GM12878 (cell line): ENCODE measurements around the gene ASS1. TPM values are rescaled to one million over a fixed set of nuclear protein-coding genes. Genes with fewer than 3 reads are reported as not detected.

Experiments
- ATAC-seq: fragments of 200-7000 bp; cut with Tn5 transposase; 3 replicates; pipeline ENCODE4 v1.9.1; 2020; ENCODE audit warnings: mild to moderate bottlenecking, moderate library complexity
- BruUV-seq: library from RNA; stranded (reverse); fragments of 400-500 nt; replicated peaks from 2 replicates; lab custom pipeline; 2021; lab: Mats Ljungman, UMichigan
- CTCF ChIA-PET: fragments of 300-600 bp; sonication (Branson Sonifier 250); formaldehyde crosslinking; extraction: SDS; loops from one replicate; lab custom pipeline; 2021; ENCODE audit warnings: inconsistent platforms; lab: Yijun Ruan, JAX
- POLR2A ChIA-PET: fragments of 350-600 bp; formaldehyde crosslinking; extraction: SDS; loops from one replicate; lab custom pipeline; 2021; ENCODE audit warnings: inconsistent platforms; lab: Charles Lee
- RAD21 ChIA-PET: fragments of 300-600 bp; sonication (Branson Sonifier 250); formaldehyde crosslinking; loops from one replicate; lab custom pipeline; 2023; ENCODE audit warnings: antibody characterized with exemption; ENCODE audit not compliant: unreplicated experiment; lab: Charles Lee
- SMC1A ChIA-PET: fragments of 300-600 bp; sonication (Branson Sonifier 250); formaldehyde crosslinking; loops from one replicate; lab custom pipeline; 2023; ENCODE audit not compliant: unreplicated experiment, uncharacterized antibody; lab: Charles Lee
- DNase-seq: peaks from one replicate; pipeline ENCODE4 v3.0.0-alpha.2; 2011; ENCODE audit warnings: low read depth, low spot score
- FAIRE-seq: peaks from 3 replicates; lab custom pipeline; 2011; peaks lifted over from hg19 to GRCh38; lab: Jason Lieb, UNC
- H2AFZ ChIP-seq: 2 replicates; pipeline ENCODE4 v1.6.0; 2011; ENCODE audit warnings: low read depth, low read length, control low read depth; ENCODE audit not compliant: control insufficient read depth
- H3K27ac ChIP-seq: 2 replicates; pipeline ENCODE4 v1.5.1; 2011; ENCODE audit warnings: control low read depth; ENCODE audit not compliant: control insufficient read depth, insufficient read depth
- H3K27me3 ChIP-seq, 2 experiments: replicated peaks in 1 of 2; 2 replicates each; pipeline versions ENCODE4 v1.6.0 to v1.6.1; 2011; ENCODE audit warnings: low read length in 1 of 2; ENCODE audit not compliant: control insufficient read depth in 2 of 2, insufficient read depth in 2 of 2
- H3K36me3 ChIP-seq, 2 experiments: 2 replicates each; pipeline ENCODE4 v1.5.1; 2011; ENCODE audit warnings: low read length in 1 of 2; ENCODE audit not compliant: control insufficient read depth in 2 of 2, insufficient read depth in 2 of 2
- H3K4me1 ChIP-seq: 2 replicates; pipeline ENCODE4 v1.6.1; 2011; ENCODE audit warnings: mild to moderate bottlenecking, low read length, moderate library complexity, mixed read lengths; ENCODE audit not compliant: control insufficient read depth, insufficient read depth
- H3K4me2 ChIP-seq: 2 replicates; pipeline ENCODE4 v1.6.0; 2011; ENCODE audit warnings: control low read depth; ENCODE audit not compliant: control insufficient read depth, insufficient read depth
- H3K4me3 ChIP-seq: fragments of 200-600 bp; sonication (generic); 2 replicates; pipeline ENCODE4 v1.5.1; 2016
- H3K79me2 ChIP-seq: 2 replicates; pipeline ENCODE4 v1.6.0; 2011; ENCODE audit warnings: low read length; ENCODE audit not compliant: control insufficient read depth, insufficient read depth
- H3K9ac ChIP-seq: 2 replicates; pipeline ENCODE4 v1.8.0; 2011; ENCODE audit warnings: low read length, control low read depth, mixed read lengths; ENCODE audit not compliant: control insufficient read depth, insufficient read depth
- H3K9me3 ChIP-seq: replicated peaks from 3 replicates; pipeline ENCODE4 v1.5.1; 2011; ENCODE audit warnings: mild to moderate bottlenecking, low read length; ENCODE audit not compliant: control insufficient read depth, insufficient read depth
- H4K20me1 ChIP-seq: 2 replicates; pipeline ENCODE4 v1.6.0; 2011; ENCODE audit not compliant: control insufficient read depth, insufficient read depth
- BCLAF1 ChIP-seq: fragments of 450-650 bp; IDR thresholded peaks from 2 replicates; pipeline ENCODE4 v1.6.1; 2017; ENCODE audit warnings: antibody characterized with exemption, mild to moderate bottlenecking, moderate library complexity
- FOXK2 ChIP-seq: fragments of 450-650 bp; IDR thresholded peaks from 2 replicates; pipeline ENCODE4 v1.6.1; 2017; ENCODE audit warnings: mild to moderate bottlenecking, moderate library complexity
- PAX8 ChIP-seq: fragments of 450-650 bp; IDR thresholded peaks from 2 replicates; pipeline ENCODE4 v1.6.1; 2017; ENCODE audit warnings: mild to moderate bottlenecking, moderate library complexity
- SIX5 ChIP-seq: IDR thresholded peaks from 2 replicates; pipeline ENCODE4 v1.6.1; 2011; ENCODE audit warnings: mild to moderate bottlenecking, low read depth, low read length, moderate library complexity; ENCODE audit not compliant: severe bottlenecking
- ZSCAN29 ChIP-seq: fragments of 450-650 bp; IDR thresholded peaks from 2 replicates; pipeline ENCODE4 v1.6.1; 2017; ENCODE audit warnings: mild to moderate bottlenecking, moderate library complexity
- WGBS: methylation state at CpG from one replicate; pipeline ENCODE4 v1.1.6; 2016; ENCODE audit warnings: low lambda C conversion rate; ENCODE audit not compliant: insufficient replicate concordance, insufficient coverage; ENCODE audit errors: missing lambda C conversion rate; 5-methylcytosine and 5-hydroxymethylcytosine counted together
- in situ Hi-C: fragments of 300-500 bp; cut with MboI; formaldehyde crosslinking; loops from 9 replicates; pipeline ENCODE4 v1.14.3; 2018; ENCODE audit warnings: mixed read lengths
- intact Hi-C: fragments of 100-400 bp; cut with micrococcal nuclease; formaldehyde crosslinking; loops from one replicate; pipeline ENCODE4 v1.14.2; 2022; ENCODE audit not compliant: unreplicated experiment
- polyA plus RNA-seq, 11 experiments: library from polyadenylated mRNA; depleted of rRNA in 4 of 11; unstranded in 6 of 11; stranded (reverse) in 5 of 11; fragments of >200 nt; fragmentation: Nextera tagmentation in 4 of 11; fragmentation: Illumina TruSeq in 1 of 11; extraction: Ambion mirVana in 4 of 11; extraction: Trizol in 1 of 11; gene quantifications; 1 replicate in 1 of 11; 2 replicates in 10 of 11; pipeline versions ENCODE4 v1.2.1 to v1.2.3, GENCODE V29; 2011 to 2016; ENCODE audit warnings: inconsistent platforms in 2 of 11, missing spikeins in 2 of 11, low read depth in 1 of 11
- total RNA-seq, 4 experiments: library from RNA; depleted of rRNA in 3 of 4; stranded (reverse); fragments of >200 nt in 3 of 4; fragmentation: Illumina TruSeq in 1 of 4; extraction: Trizol in 1 of 4; gene quantifications; 2 replicates each; pipeline versions ENCODE4 v1.2.1 to v1.2.3, GENCODE V29; 2013 to 2021
- TF ChIP-seq, protein P1 (sequence below): fragments of 450-650 bp; IDR thresholded peaks from 2 replicates; pipeline ENCODE4 v1.6.1; 2017; ENCODE audit warnings: mild to moderate bottlenecking, moderate library complexity

The ASS1 gene
- total and polyA plus RNA-seq, 10 of the 15 experiments (the other 5 are each of a cell fraction or from before 2014, with no cell fraction given): 0.10 to 6.1 (median 0.28) TPM; not detected in 3

- no peak for TF ChIP-seq PAX8
Measured at GRCh38 chr9:130411566-130411915, 33.2 kb upstream of the ASS1 start (continued).

DNA sequence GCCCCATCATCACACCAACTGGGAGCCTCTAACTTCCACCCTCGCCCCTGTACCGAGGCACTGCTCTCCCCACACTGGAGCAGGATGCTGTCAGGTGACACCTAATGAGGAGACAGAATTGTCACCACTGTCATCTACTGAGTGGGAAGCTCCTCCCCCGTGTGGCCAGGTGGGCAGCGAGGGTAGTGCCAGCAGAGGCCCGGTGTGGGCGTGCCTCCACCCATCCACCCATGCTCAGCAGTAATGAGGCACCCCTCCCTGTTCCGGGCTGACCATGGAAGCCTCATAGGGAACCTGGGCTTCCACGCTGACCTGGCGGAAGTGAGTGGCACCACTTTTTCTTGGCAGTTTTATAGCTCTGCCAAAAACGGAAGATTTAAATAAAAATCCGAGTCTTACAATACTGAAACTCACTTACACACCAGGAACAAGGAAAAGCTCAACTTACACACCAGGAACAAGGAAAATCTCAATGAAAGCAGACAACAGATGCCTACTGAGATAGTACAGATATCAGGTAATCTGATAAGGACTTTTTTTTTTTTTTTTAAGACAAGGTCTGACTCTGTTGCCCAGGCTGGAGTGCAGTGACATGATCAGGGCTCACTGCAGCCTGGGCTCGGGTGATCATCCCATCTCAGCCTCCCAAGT lies 30.6 kb upstream of the ASS1 start:
- H2AFZ ChIP-seq: no peak overlapping the region
- no peaks in the 10 kb centered on the region for H4K20me1 ChIP-seq
- H3K27ac ChIP-seq: no peak overlapping the region
- 23% methylated on average over 12 of the region's 12 CpGs for WGBS
- H3K36me3 ChIP-seq: no peaks in the 10 kb centered on the region
- intact Hi-C loops (no loop called here), in situ Hi-C loops (no loop called here)
- H3K27me3 ChIP-seq: no peaks in the 10 kb centered on the region; a peak in 1 of 4 replicates
- H3K4me1 ChIP-seq: no peaks in the 10 kb centered on the region
- no peak for FAIRE-seq
- CTCF ChIA-PET: interaction anchor here (0.6 kb wide), 1 partner anchor 160 kb away, joined by 3 read pairs; no protein-coding TSS in a partner anchor
- H3K4me3 ChIP-seq: no peak overlapping the region
- no peaks in the 10 kb centered on the region for H3K79me2 ChIP-seq
- DNase-seq: no peak
- H3K9me3 ChIP-seq: no peaks in the 10 kb centered on the region
- SMC1A ChIA-PET: no interaction called here
- ATAC-seq: no peak
- POLR2A ChIA-PET: no interaction called here
- H3K4me2 ChIP-seq: no peak overlapping the region
- no peak for TF ChIP-seq FOXK2
- no peak overlapping the region for H3K9ac ChIP-seq
- RAD21 ChIA-PET: interaction anchor here (0.7 kb wide), 1 partner anchor 349 kb away, joined by 3 read pairs; no protein-coding TSS in a partner anchor
- BruUV-seq: no TSS peak

DNA sequence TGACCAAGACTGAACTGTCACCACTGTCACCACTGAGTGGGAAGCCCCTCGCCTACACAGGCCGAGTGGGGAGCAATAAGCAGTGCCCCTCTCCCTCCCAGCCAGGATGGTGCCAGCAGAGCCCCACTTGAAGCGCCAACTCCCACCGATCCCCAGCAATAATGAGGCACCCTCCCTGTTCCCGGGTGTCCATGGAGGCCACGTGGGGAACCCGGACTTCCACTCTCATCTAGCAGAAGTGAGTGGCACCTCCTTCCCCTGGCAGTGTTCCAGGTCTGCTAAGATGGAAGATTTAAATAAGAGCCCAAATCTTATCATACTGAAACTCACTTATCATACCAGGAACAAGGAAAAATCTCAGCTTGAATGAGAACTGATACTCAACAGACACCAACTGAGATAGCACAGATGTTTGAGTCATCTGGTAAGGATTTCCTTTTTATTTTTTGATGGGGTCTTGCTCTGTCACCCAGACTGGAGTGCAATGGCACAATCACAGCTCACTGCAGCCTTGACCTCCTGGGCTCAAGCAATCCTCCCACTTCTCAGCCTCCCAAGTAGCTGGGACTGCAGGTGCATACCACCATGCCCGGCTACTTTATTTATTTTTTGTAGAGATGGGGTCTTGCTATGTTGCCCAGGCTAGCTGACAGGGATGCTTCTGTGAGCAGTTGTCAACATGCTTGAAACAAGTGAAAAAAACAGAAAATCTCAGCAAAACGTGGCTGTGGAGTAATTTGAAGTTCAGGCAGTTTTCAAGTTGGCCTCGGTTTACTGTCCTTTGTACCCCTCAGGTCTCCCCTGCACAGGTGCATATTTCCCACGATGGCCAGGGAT lies 29.6 kb upstream of the ASS1 start:
- POLR2A ChIA-PET: no interaction called here
- SMC1A ChIA-PET: no interaction called here
- CTCF ChIA-PET: no interaction called here
- Histone ChIP-seq H3K9me3 (no peaks in the 10 kb centered on the region), H4K20me1 (no peaks in the 10 kb centered on the region), H3K79me2 (no peaks in the 10 kb centered on the region), H3K27me3 (no peaks in the 10 kb centered on the region; a peak in 1 of 4 replicates), H2AFZ (no peak overlapping the region), H3K4me3 (no peak overlapping the region), H3K4me1 (no peaks in the 10 kb centered on the region), H3K4me2 (no peak overlapping the region), H3K9ac (no peak overlapping the region), H3K27ac (no peak overlapping the region), H3K36me3 (no peaks in the 10 kb centered on the region)
- intact Hi-C loops: no loop called here
- 35% methylated on average over 11 of the region's 11 CpGs for WGBS
- FAIRE-seq: no peak
- BruUV-seq: no TSS peak
- in situ Hi-C loops: no loop called here
- DNase-seq: no peak
- RAD21 ChIA-PET: no interaction called here
- no peak for ATAC-seq
- TF ChIP-seq SIX5: no peak
- TF ChIP-seq BCLAF1: no peak
- TF ChIP-seq ZSCAN29: no peak
- TF ChIP-seq, protein P1, sequence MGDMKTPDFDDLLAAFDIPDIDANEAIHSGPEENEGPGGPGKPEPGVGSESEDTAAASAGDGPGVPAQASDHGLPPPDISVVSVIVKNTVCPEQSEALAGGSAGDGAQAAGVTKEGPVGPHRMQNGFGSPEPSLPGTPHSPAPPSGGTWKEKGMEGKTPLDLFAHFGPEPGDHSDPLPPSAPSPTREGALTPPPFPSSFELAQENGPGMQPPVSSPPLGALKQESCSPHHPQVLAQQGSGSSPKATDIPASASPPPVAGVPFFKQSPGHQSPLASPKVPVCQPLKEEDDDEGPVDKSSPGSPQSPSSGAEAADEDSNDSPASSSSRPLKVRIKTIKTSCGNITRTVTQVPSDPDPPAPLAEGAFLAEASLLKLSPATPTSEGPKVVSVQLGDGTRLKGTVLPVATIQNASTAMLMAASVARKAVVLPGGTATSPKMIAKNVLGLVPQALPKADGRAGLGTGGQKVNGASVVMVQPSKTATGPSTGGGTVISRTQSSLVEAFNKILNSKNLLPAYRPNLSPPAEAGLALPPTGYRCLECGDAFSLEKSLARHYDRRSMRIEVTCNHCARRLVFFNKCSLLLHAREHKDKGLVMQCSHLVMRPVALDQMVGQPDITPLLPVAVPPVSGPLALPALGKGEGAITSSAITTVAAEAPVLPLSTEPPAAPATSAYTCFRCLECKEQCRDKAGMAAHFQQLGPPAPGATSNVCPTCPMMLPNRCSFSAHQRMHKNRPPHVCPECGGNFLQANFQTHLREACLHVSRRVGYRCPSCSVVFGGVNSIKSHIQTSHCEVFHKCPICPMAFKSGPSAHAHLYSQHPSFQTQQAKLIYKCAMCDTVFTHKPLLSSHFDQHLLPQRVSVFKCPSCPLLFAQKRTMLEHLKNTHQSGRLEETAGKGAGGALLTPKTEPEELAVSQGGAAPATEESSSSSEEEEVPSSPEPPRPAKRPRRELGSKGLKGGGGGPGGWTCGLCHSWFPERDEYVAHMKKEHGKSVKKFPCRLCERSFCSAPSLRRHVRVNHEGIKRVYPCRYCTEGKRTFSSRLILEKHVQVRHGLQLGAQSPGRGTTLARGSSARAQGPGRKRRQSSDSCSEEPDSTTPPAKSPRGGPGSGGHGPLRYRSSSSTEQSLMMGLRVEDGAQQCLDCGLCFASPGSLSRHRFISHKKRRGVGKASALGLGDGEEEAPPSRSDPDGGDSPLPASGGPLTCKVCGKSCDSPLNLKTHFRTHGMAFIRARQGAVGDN: no peak
